Brain microvascular endothelial cell (primary cell): ENCODE data around the gene ZNF85.

Experiments used
- DNase-seq: peaks from one replicate; pipeline ENCODE4 v3.0.0-alpha.2; 2020
- H3K27ac ChIP-seq: fragments of 250-450 bp; sonication (Bioruptor Pico); 2 replicates; pipeline ENCODE4 v1.5.1; 2020; ENCODE audit warnings: mild to moderate bottlenecking, moderate library complexity
- H3K27me3 ChIP-seq: fragments of 250-450 bp; sonication (Bioruptor Pico); replicated peaks from 2 replicates; pipeline ENCODE4 v1.5.1; 2020; ENCODE audit warnings: mild to moderate bottlenecking
- H3K36me3 ChIP-seq: fragments of 250-450 bp; sonication (Bioruptor Pico); replicated peaks from 2 replicates; pipeline ENCODE4 v1.5.1; 2020; ENCODE audit warnings: mild to moderate bottlenecking
- H3K4me3 ChIP-seq: 2 replicates; pipeline ENCODE4 v1.5.1; 2011; ENCODE audit warnings: low read depth, mild to moderate bottlenecking, control low read depth, low read length, moderate library complexity
- in situ Hi-C: cut with HindIII; loops from 2 replicates; pipeline ENCODE4 v1.10.0; 2017; ENCODE audit warnings: low sequenced_read_pairs, low pct_ligation_motif_present
- TF ChIP-seq, protein P1 (sequence below): IDR thresholded peaks from 2 replicates; pipeline ENCODE4 v1.5.1; 2011; ENCODE audit warnings: low read depth, mild to moderate bottlenecking, moderate library complexity, low read length, control low read depth, inconsistent platforms; ENCODE audit errors: missing control alignments

Gene ZNF85

DNA sequence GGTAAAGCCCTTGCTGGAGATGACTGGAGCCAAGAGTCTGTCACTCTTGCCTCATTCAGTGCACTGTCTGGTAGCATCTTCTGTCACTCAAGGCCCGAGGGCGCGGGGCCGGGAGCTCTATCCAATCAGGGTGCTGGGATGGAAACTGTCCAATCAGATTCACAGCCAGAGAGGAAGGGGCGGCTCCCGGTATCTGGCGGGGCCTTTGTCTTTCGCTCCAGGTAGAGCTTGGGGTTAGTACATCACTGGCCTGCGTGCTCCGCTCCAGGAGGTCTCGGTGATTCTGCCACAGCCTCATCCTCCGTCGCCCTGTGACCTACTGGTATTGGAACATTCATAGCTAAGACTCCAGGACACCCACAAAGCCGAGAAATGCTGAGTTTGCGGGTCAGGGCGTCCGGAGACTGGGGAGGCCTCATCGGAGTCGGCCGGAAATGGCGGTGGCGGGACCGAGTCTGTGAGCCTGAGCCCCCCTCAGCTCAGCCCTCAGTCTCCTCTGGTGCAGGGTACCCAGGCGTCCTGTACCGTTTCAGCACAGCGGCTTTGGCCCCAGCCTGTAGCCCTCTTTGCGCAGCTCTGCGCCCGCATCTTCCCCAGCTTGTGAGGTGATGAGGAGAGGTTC is 76.8 kb downstream of the ZNF85 start:
- no peaks in the 10 kb centered on the region for H3K27me3 ChIP-seq
- H3K4me3 ChIP-seq = peak overlapping the region; percentile 64
- TF ChIP-seq, protein P1, sequence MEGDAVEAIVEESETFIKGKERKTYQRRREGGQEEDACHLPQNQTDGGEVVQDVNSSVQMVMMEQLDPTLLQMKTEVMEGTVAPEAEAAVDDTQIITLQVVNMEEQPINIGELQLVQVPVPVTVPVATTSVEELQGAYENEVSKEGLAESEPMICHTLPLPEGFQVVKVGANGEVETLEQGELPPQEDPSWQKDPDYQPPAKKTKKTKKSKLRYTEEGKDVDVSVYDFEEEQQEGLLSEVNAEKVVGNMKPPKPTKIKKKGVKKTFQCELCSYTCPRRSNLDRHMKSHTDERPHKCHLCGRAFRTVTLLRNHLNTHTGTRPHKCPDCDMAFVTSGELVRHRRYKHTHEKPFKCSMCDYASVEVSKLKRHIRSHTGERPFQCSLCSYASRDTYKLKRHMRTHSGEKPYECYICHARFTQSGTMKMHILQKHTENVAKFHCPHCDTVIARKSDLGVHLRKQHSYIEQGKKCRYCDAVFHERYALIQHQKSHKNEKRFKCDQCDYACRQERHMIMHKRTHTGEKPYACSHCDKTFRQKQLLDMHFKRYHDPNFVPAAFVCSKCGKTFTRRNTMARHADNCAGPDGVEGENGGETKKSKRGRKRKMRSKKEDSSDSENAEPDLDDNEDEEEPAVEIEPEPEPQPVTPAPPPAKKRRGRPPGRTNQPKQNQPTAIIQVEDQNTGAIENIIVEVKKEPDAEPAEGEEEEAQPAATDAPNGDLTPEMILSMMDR = no peak
- DNase-seq = peak; percentile 87
- no peaks in the 10 kb centered on the region for H3K36me3 ChIP-seq
- in situ Hi-C loops = no loop called here
- H3K27ac ChIP-seq = no peak overlapping the region
